Jurkat, Clone E6-1 (cell line): Measurements from ENCODE around the gene TSTD1. TPM values are rescaled to one million over a fixed set of nuclear protein-coding genes. Genes with fewer than 3 reads are reported as not detected.

Source experiments
- DNase-seq: peaks from one replicate; pipeline ENCODE4 v3.0.0-alpha.2; 2011; ENCODE audit warnings: low read depth, low spot score
- H3K4me3 ChIP-seq: 2 replicates; pipeline ENCODE4 v1.5.1; 2011; ENCODE audit warnings: mild to moderate bottlenecking, low read length, control low read depth, moderate library complexity
- polyA plus RNA-seq: library from polyadenylated mRNA; unstranded; fragments of >200 nt; gene quantifications from one replicate; pipeline ENCODE4 v1.2.1, GENCODE V29; 2012; ENCODE audit warnings: missing spikeins; ENCODE audit not compliant: insufficient read length, insufficient read depth

The TSTD1 gene
- 120 TPM for polyA plus RNA-seq

- peak within 1 kb of the TSS; percentile 81 for H3K4me3 ChIP-seq
- peak; percentile 70 for DNase-seq
Measured at GRCh38 chr1:161038523-161039153, at the start of gene TSTD1. Gene TSTD1, minus strand, starts transcription at chr1:161038964. Its CDS starts 75 bp downstream, at chr1:161038889.

GRCh38 chr1:161086457-161086856 lies 47.7 kb upstream of the TSTD1 start:
- no peak for DNase-seq
- H3K4me3 ChIP-seq: no peak overlapping the region

DNA sequence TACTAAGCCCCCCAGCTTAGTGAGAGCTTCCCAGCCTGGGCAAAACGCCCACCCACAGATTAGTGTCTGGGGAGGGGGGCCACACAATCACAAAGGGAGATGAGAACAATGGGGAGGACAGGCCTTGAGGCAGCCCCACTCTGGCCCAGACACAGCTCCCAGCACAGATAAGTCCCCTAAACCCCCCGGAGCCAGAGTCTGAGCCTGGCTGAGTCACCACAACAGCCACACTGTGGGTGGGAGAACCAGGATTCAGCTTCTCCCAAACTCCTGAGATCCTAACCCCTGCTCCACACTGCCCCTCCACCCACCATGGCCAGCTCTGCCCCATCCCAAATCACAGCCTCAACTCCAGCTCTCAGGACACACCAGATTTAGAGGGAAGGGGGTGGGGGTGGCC lies 46.4 kb upstream of the TSTD1 start:
- H3K4me3 ChIP-seq: no peak overlapping the region
- DNase-seq: no peak

GRCh38 chr1:161084597-161084988 lies 45.8 kb upstream of the TSTD1 start:
- DNase-seq: no peak
- H3K4me3 ChIP-seq: no peak overlapping the region

DNA sequence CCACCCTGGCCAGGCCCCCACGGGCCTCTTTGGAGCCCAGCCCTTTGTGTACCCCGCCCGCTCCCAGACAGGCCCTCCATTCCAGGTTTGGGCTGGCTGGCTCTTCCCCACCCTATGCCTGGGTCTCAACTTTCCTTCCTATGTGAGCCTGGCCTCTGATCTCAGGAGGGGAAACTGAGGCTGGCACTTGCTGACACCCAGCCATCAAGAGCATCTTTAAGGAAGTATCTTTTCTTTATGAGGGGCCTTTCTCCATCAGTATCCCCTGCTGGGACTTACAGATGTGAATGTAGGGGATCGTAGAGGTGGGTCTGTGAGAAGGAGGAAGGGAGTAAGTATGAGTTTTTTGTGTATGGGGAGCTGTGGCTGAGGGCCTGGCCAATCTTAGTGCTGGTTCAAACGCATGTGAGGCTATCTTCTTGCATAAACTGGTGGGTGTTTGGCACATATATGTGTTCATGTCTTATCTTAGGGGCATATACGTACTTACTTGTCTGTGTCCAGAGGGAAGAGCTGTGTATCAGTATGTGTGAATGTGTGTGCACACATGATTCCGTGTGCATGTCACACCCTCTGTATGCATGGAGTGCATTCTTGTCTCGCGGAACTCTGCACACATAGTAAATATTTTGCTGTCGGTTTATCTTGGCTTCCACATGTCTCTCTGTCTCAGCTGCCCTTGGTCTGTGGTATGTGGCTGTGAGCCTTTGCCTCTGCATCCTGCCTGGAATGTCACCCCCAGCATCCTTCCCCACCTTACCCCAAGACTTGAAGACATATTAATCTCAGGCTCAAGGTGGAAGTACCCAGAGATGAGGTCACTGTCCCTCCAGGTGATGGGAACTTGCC lies 45.2 kb upstream of the TSTD1 start:
- DNase-seq: no peak
- H3K4me3 ChIP-seq: no peak overlapping the region

GRCh38 chr1:161082996-161083747 lies 44.4 kb upstream of the TSTD1 start:
- no peak overlapping the region for H3K4me3 ChIP-seq
- no peak for DNase-seq

- no peak overlapping the region for H3K4me3 ChIP-seq
- no peak for DNase-seq
Measured at GRCh38 chr1:161082483-161082882, 43.7 kb upstream of the TSTD1 start.

DNA sequence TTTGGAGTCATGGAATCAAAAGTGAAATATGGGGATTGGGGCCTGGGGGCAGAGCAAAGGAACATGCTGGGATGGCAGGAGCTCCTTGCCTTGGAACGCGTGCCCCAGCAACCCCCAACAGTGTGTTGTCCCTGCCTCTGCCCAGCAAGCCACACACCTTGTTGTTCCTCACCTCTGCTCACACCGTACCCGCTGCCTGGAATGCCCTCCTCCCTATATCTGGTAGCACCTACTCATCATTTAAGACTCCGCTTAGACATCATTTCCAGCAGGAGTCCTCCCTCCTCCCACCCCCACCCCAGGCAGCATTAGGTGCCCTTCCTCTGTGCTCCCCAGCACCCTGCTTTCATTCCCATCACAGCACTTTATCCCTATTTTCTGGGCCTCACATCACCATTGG lies 42.8 kb upstream of the TSTD1 start:
- no peak for DNase-seq

GRCh38 chr1:161080441-161081405 lies 42.0 kb upstream of the TSTD1 start:
- H3K4me3 ChIP-seq: no peak overlapping the region
- DNase-seq: no peak

More for the DNA sequence above, 42.8 kb upstream of the TSTD1 start:
- no peak overlapping the region for H3K4me3 ChIP-seq

GRCh38 chr1:161079436-161080110 lies 40.8 kb upstream of the TSTD1 start:
- H3K4me3 ChIP-seq: no peak overlapping the region
- no peak for DNase-seq

- no peak overlapping the region for H3K4me3 ChIP-seq
- no peak for DNase-seq
Measured at GRCh38 chr1:161077426-161077825, 38.7 kb upstream of the TSTD1 start.

DNA sequence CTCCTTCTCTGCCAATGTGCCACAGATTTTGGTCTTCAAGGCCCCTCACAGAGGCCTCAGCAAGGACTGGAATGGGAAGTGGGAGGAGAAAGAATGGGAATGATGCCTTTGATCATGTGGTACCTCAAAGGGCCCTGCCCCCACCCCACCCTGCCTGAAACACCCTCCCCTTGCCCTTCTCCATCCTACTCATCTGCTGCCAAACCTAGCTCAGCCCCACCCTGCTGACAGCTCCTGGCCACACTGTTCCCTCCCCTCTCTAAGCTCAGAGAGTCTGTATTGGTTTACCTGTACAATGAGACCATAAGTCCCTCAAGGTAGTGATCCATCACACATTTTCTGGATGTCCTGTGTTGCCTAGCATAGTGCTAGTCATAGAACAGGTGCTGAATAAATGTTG lies 37.6 kb upstream of the TSTD1 start:
- no peak for DNase-seq
- H3K4me3 ChIP-seq: no peak overlapping the region

- H3K4me3 ChIP-seq: no peak overlapping the region
- DNase-seq: no peak
Measured at GRCh38 chr1:161074676-161075368, 36.1 kb upstream of the TSTD1 start.

DNA sequence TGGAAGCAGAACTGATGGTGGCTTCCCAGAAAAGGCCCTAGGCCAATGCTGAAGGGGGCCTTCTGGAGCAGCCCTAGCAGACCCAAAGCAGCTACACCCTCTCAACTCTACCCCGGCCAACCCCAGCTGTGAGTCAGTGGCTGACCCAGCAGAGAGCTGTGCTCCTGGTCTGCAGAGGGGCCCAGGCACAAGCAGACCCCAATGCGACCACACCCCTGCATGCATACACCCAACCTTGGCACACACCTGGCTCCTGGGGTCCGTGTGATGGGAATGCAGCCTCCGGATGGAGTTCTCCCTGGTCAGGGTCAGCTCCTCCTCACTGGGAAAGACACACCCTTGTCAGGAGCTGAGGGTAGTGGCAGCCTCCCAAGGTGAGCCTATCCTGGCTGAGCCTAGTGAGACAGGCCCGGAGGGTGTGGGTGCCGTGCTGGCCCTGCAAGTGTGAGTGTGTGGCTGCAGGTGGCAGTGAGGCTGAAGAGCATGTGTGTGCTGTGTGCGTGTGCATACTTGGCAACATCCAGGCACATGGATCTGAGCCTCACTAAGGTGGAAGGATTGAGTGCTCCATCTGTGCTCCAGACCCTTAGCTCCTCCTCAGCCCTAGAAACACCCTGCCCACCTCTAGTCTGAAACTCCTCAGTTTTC lies 34.8 kb upstream of the TSTD1 start:
- DNase-seq: no peak
- no peak overlapping the region for H3K4me3 ChIP-seq

DNA sequence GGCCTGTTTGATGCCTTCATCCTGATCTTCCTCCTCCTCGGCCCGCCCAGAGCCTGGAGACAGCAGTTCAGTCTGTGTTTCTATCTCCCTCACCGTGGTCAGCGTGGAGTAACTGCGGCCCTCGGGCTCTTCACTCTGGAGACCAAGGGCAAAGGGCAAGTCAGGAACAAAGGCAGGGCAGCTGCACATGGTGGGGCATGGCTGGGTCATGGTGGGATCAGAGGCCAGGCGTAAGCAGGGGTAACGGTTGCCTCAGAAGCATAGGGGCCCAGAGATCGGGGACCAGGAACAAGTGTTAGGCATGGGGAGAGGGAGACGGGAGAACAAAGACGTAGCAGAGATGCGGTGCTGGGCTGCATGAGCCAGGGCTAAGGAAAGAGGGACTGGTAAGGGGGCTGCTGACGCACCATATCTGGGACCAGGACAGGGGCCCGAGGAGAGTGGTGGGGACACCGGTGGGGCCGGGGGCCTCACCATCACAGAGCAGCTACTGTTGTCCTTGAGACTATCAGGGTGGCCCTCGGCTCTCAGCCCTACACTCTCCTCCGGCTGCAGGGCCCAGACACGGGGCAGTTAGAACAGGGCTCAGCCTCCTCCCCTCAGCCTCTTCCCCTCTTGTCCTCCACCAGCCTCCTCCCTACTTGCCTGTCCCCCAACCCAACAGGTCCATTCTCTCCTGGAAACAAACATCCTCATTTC lies 34.1 kb upstream of the TSTD1 start:
- no peak for DNase-seq
- H3K4me3 ChIP-seq: no peak overlapping the region

GRCh38 chr1:161071886-161072371 lies 33.2 kb upstream of the TSTD1 start:
- peak; percentile 28 for DNase-seq
- no peak overlapping the region for H3K4me3 ChIP-seq

DNA sequence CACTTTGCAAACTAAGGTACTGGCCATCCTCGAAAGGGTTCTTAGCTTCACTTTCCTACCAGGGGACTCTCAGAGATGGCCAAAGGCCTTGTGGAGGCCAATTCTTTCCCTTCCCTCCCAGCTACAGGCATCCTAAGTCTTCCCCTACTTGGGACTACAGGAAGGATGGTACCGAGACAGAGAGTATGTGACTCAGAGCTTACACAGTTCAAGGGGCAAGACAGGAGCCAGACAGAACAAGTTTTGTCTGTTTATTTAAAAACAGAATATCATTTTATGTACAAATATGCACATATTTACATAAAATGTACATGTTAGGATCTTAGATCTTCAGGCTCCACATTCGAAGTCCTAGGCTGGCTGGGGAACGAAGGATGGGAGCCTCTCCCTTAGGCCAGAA lies 32.0 kb upstream of the TSTD1 start:
- no peak overlapping the region for H3K4me3 ChIP-seq
- no peak for DNase-seq
